ENCODE data around the gene KLHDC8A.

Gene KLHDC8A

GRCh38 chr1:205345761-205346160, 11.0 kb downstream of the KLHDC8A start:
- no peak overlapping the region for H3K27ac Mint-ChIP-seq
- H3K27me3 Mint-ChIP-seq (ENCODE audit: low read depth, poor library complexity) = peaks cover 60% of the 10 kb centered on the region
- H3K4me1 Mint-ChIP-seq = peaks cover 45% of the 10 kb centered on the region
- H3K36me3 Mint-ChIP-seq (ENCODE audit: low read depth) = no peaks in the 10 kb centered on the region
- no peak for DNase-seq
- TF ChIP-seq CTCF (IDR thresholded peaks at IDR 0.05) = no peak
- H3K9me3 Mint-ChIP-seq = no peaks in the 10 kb centered on the region
- no peak overlapping the region for H3K4me3 Mint-ChIP-seq

GRCh38 chr1:205344066-205344928, 12.4 kb downstream of the KLHDC8A start:
- H3K36me3 Mint-ChIP-seq (ENCODE audit: low read depth) = no peaks in the 10 kb centered on the region
- H3K27me3 Mint-ChIP-seq (ENCODE audit: low read depth, poor library complexity) = peaks cover 66% of the 10 kb centered on the region
- no peak overlapping the region for H3K27ac Mint-ChIP-seq
- H3K4me1 Mint-ChIP-seq = peaks cover 31% of the 10 kb centered on the region
- TF ChIP-seq CTCF (IDR thresholded peaks at IDR 0.05) = no peak
- no peaks in the 10 kb centered on the region for H3K9me3 Mint-ChIP-seq
- peak; percentile 74 for DNase-seq
- peak overlapping the region; percentile 74 for H3K4me3 Mint-ChIP-seq

- TF ChIP-seq CTCF (IDR thresholded peaks at IDR 0.05) = peak; percentile 28
- Mint-ChIP-seq H3K27ac (no peak overlapping the region), H3K9me3 (no peaks in the 10 kb centered on the region), H3K27me3 (ENCODE audit: low read depth, poor library complexity) (peaks cover 67% of the 10 kb centered on the region), H3K4me1 (peaks cover 23% of the 10 kb centered on the region), H3K36me3 (ENCODE audit: low read depth) (no peaks in the 10 kb centered on the region), H3K4me3 (peak overlapping the region; percentile 28)
- peak; percentile 62 for DNase-seq
These were observed 13.2 kb downstream of the KLHDC8A start for GRCh38 chr1:205343431-205344065.

GRCh38 chr1:205342986-205343385, 13.7 kb downstream of the KLHDC8A start:
- Mint-ChIP-seq H3K36me3 (ENCODE audit: low read depth) (no peaks in the 10 kb centered on the region), H3K4me1 (peaks cover 19% of the 10 kb centered on the region), H3K27ac (no peak overlapping the region), H3K4me3 (peak overlapping the region; percentile 66), H3K27me3 (ENCODE audit: low read depth, poor library complexity) (peaks cover 67% of the 10 kb centered on the region), H3K9me3 (no peaks in the 10 kb centered on the region)
- no peak for DNase-seq
- no peak for TF ChIP-seq CTCF (IDR thresholded peaks at IDR 0.05)

- H3K4me3 Mint-ChIP-seq = no peak overlapping the region
- H3K9me3 Mint-ChIP-seq = no peaks in the 10 kb centered on the region
- H3K4me1 Mint-ChIP-seq = peaks cover 27% of the 10 kb centered on the region
- H3K27me3 Mint-ChIP-seq (ENCODE audit: low read depth, poor library complexity) = peaks cover 52% of the 10 kb centered on the region
- DNase-seq = no peak
- no peak overlapping the region for H3K27ac Mint-ChIP-seq
- no peak for TF ChIP-seq CTCF (IDR thresholded peaks at IDR 0.05)
- no peaks in the 10 kb centered on the region for H3K36me3 Mint-ChIP-seq (ENCODE audit: low read depth)
These were observed 16.0 kb downstream of the KLHDC8A start for GRCh38 chr1:205340676-205341075.

All from nephron progenitor cell (in vitro differentiated cells).